Left ventricle myocardium superior (tissue), 1 donor: Measurements from ENCODE around the gene TANGO2. TPM values are rescaled to one million over a fixed set of nuclear protein-coding genes. Genes with fewer than 3 reads are reported as not detected.

Experiments
- ATAC-seq: fragments of 200-7000 bp; cut with Tn5 transposase; one replicate; pipeline ENCODE4 v1.9.1; 2020; ENCODE audit warnings: mild to moderate bottlenecking, moderate library complexity
- DNase-seq: peaks from one replicate; pipeline ENCODE4 v3.0.0-alpha.2; 2020
- intact Hi-C: fragments of 100-400 bp; cut with micrococcal nuclease; formaldehyde crosslinking; loops from one replicate; pipeline ENCODE4 v1.11.0; 2022
- total RNA-seq: library from RNA; stranded (reverse); fragmentation: NEBNext Ultra II Directional; extraction: Animal tissue kit (Norgen Biotek cat#: 25700); gene quantifications from one replicate; pipeline ENCODE4 v1.2.1, GENCODE V29; 2021
- donor health status: DM: no; HTN: yes; CAD: no; lungs with severe emphysema.

Gene TANGO2
- total RNA-seq, 1 donor from 2014 or later, result 71.5 TPM

GRCh38 chr22:20107951-20108756 is 87.2 kb downstream of the TANGO2 start:
- intact Hi-C loops, result no loop called here
- no peak for ATAC-seq
- peak; percentile 26 for DNase-seq

- DNase-seq, result peak; percentile 15
- intact Hi-C loops, result no loop called here
These were observed 87.9 kb downstream of the TANGO2 start for GRCh38 chr22:20108757-20109230.

GRCh38 chr22:20109411-20110358 is 88.8 kb downstream of the TANGO2 start:
- DNase-seq (peak; percentile 33), ATAC-seq (peak; percentile 6)
- intact Hi-C loops, result no loop called here

More at GRCh38 chr22:20108757-20109230, 87.9 kb downstream of the TANGO2 start:
- ATAC-seq, result no peak

GRCh38 chr22:20110359-20110985 is 89.6 kb downstream of the TANGO2 start:
- ATAC-seq, result no peak
- intact Hi-C loops, result no loop called here
- DNase-seq, result peak; percentile 21

- DNase-seq (peak; percentile 20), ATAC-seq (no peak)
- intact Hi-C loops, result no loop called here
These were observed 90.3 kb downstream of the TANGO2 start for GRCh38 chr22:20111045-20111688.

- peak; percentile 30 for DNase-seq
- intact Hi-C loops, result no loop called here
- no peak for ATAC-seq
These were observed 91.0 kb downstream of the TANGO2 start for GRCh38 chr22:20111689-20112622.

GRCh38 chr22:20112623-20113511 is 92.0 kb downstream of the TANGO2 start:
- ATAC-seq (no peak), DNase-seq (peak; percentile 29)
- intact Hi-C loops, result no loop called here

GRCh38 chr22:20113551-20114310 is 92.8 kb downstream of the TANGO2 start:
- intact Hi-C loops, result no loop called here
- ATAC-seq (no peak), DNase-seq (peak; percentile 11)

GRCh38 chr22:20114506-20115475 is 93.9 kb downstream of the TANGO2 start:
- ATAC-seq, result no peak
- intact Hi-C loops, result no loop called here
- DNase-seq, result peak; percentile 30

GRCh38 chr22:20115691-20116375 is 94.9 kb downstream of the TANGO2 start, which contains the start of gene RANBP1:
TSS of gene RANBP1 (plus strand) at chr22:20116104. CDS start at chr22:20116185, 81 bp downstream.
- ATAC-seq, result no peak
- intact Hi-C loops, result no loop called here
- DNase-seq, result peak; percentile 37

GRCh38 chr22:20116376-20116950 is 95.6 kb downstream of the TANGO2 start:
- intact Hi-C loops, result no loop called here
- DNase-seq (peak; percentile 43), ATAC-seq (peak; percentile 2)
